Measurements from ENCODE around the gene RTL1.

RTL1 gene

DNA sequence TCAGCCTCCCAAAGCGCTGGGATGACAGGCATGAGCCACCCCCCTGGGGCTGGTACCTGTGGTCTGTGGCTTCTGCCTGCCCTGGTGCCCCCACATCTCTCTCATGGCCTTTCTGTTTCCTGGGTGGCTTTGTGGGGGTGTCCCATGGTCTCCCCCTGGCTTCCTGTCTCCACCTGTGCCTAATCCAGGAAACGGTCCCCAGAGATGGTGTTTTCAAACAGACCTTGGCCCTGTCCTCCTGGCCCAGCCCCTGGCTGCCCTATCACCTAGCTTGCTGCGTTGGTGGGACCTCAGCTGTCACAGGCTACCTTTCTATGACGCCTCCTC lies 59.5 kb downstream of the RTL1 start:
- H3K4me3 ChIP-seq (ENCODE audit: low read depth, low read length): no peak overlapping the region
- TF ChIP-seq, protein P1, sequence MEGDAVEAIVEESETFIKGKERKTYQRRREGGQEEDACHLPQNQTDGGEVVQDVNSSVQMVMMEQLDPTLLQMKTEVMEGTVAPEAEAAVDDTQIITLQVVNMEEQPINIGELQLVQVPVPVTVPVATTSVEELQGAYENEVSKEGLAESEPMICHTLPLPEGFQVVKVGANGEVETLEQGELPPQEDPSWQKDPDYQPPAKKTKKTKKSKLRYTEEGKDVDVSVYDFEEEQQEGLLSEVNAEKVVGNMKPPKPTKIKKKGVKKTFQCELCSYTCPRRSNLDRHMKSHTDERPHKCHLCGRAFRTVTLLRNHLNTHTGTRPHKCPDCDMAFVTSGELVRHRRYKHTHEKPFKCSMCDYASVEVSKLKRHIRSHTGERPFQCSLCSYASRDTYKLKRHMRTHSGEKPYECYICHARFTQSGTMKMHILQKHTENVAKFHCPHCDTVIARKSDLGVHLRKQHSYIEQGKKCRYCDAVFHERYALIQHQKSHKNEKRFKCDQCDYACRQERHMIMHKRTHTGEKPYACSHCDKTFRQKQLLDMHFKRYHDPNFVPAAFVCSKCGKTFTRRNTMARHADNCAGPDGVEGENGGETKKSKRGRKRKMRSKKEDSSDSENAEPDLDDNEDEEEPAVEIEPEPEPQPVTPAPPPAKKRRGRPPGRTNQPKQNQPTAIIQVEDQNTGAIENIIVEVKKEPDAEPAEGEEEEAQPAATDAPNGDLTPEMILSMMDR (IDR thresholded peaks at IDR 0.05; ENCODE audit: borderline replicate concordance, insufficient read depth, low read depth, low read length): no peak

DNA sequence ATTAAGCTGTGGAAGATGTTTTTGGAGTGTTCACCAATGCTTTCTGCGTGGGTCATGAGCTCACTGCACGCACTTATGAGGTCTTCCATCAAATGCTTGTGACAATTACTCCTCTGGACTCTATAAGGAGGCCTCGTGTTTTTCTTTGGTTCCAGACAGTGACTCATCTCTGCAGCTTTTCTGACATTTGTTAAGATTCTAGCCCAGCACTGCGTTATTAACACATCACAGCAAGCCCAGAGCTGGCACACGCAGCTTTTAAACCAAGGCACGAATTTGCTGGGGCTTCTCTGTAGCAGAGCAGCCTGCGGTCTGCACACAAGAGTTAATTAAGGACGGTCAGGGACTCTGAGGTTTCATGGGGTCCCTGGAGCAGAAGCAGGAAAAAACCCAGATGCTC lies 60.7 kb downstream of the RTL1 start:
- TF ChIP-seq, protein P1 (IDR thresholded peaks at IDR 0.05; ENCODE audit: borderline replicate concordance, insufficient read depth, low read depth, low read length): no peak
- H3K4me3 ChIP-seq (ENCODE audit: low read depth, low read length): no peak overlapping the region

DNA sequence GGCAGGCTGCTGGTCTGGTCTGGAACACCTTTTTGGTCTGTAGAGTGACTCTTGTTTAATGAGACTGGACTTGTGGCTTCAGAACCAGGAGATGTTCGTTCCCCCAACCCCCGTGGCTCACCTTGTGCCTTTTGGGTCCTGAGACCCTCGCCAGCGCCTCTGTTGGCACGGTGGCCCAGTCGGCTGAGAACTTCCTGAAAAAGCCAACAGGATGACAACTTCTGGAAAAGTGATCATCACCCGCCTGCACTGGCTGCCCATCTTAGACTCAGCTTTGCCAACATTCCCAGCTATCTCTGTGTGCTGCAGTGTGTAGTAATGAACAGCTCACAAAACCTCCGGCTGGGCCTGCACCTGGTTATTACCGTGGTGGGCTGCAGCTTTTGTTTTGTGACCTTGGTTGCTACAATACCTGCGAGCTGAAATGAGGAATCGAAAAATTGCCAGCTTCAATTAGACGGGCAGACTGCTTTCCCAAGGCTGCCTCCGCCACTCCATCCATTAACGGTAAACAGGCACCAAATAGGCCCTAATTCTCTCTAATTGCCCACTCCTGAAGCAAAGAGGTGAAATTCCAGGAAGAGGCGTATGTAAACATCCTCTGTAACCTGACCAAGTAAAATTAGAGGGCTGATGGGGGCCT lies 61.6 kb downstream of the RTL1 start:
- no peak overlapping the region for H3K4me3 ChIP-seq (ENCODE audit: low read depth, low read length)
- TF ChIP-seq, protein P1 (IDR thresholded peaks at IDR 0.05; ENCODE audit: borderline replicate concordance, insufficient read depth, low read depth, low read length): no peak

DNA sequence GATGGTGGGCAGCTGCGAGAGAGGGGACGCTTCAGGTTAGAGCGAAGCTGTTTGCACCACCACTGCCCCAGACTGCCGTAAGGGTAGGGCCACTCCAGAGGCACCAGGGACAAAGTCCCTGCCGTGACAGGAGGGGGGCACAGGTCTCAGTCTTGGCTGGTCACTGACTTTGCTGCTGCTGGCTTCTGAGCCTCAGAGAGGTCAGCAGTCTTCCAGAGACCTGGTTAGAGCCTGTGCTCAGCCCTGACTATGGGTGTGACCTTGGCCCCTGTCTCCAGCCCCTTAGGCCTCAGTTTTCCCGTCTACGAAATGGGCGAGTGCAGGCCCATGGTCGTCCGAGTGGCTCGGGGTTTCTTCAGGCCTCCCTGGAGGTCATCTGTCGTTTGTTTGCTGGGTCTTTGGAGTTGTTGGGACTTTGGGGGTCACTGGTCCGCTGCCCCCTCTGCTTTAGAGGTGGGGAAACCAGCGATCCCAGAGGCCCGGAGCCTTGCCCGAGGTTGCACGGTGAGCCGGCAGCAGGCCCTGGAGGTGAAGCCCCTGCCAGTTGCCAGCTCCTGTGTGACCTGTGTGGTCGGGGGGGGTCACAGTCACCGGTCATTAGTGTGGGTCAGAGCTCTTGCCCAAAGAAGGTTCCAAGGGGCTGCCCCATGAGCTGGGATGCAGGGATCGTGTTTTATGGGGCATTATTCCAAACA lies 62.3 kb downstream of the RTL1 start:
- TF ChIP-seq, protein P1 (IDR thresholded peaks at IDR 0.05; ENCODE audit: borderline replicate concordance, insufficient read depth, low read depth, low read length): no peak
- no peak overlapping the region for H3K4me3 ChIP-seq (ENCODE audit: low read depth, low read length)

DNA sequence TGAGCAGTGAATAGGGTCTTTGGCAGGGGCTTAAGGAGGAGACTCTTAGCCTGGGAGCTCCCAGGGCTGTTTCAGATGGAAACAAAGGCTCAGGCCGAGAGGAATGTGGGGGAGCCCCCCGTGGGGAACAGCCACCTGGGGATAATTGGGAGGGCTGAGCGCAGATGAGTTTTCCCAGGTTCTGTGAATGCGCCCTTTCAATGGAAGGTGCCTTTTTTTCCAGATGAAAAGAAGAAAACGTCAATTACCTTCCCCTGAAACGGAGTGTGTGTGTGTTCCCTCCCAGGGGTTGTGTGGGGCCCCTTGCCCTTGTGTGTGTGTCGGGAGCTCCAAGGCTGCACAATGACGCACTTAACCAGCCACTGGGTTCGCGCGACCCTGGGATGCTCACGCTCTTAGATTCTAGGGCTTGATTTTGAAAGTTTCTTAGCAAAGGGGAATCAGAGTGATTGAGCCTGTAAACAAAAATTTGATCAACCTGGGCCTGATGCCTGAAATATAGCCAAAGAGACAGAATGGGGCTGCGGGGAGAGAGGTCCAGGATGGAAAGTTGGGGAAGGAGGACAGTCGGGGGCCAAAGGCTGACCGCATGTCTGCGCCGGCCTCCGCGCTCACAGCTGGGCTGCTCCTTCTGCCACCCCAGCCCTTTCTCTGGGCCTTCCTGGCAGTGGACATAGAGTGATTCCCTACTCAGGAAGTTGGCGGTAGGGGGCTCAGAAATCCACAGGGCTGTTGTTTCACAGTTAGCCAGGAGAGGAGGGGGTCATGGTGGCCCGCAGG lies 63.0 kb downstream of the RTL1 start:
- TF ChIP-seq, protein P1 (IDR thresholded peaks at IDR 0.05; ENCODE audit: borderline replicate concordance, insufficient read depth, low read depth, low read length): no peak
- H3K4me3 ChIP-seq (ENCODE audit: low read depth, low read length): no peak overlapping the region

DNA sequence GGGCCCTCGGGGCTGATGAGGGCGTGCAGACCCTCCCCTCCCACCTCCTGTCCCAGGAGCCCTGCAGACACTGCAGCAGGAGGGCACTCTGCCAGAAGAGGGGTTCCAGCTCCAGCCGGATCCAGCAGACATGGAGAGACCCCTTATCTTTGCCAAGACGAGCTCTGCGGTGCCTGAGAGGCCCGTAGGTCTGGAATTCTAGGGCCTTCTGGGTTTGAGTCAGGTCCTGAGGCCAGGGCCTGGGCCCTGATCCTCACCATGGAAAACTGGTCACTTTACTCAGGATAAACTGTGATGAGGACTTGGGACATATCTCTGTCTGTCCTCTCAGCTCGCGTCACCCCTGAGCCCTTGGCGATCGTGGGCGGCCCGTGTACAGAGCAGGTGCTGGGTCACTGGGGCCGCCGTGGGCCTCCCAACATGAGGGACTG lies 63.8 kb downstream of the RTL1 start:
- no peak overlapping the region for H3K4me3 ChIP-seq (ENCODE audit: low read depth, low read length)
- TF ChIP-seq, protein P1 (IDR thresholded peaks at IDR 0.05; ENCODE audit: borderline replicate concordance, insufficient read depth, low read depth, low read length): no peak

DNA sequence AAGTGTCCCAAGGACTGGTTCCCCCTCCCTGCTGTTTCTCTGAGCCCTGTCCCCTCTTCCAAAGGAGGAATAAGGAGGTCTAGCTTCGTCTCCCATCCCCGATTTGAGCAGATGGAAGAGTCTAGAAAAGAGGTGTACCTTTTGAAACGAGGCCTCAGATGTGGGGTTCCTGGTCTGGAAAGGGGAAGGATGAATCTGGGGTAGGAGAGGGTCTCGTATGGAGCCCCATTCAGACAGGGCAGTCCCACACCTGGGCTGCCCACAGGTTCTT lies 64.3 kb downstream of the RTL1 start:
- H3K4me3 ChIP-seq (ENCODE audit: low read depth, low read length): no peak overlapping the region
- TF ChIP-seq, protein P1 (IDR thresholded peaks at IDR 0.05; ENCODE audit: borderline replicate concordance, insufficient read depth, low read depth, low read length): no peak

Data from GM12875 (cell line).